GM23338 (cell line): ENCODE results near the gene TMEM145.

ENCODE experiments used
- EZH2phosphoT487 ChIP-seq: fragments of 200-600 bp; sonication (generic); IDR thresholded peaks from one replicate; pipeline ENCODE4 v1.8.1; 2018; ENCODE audit warnings: antibody characterized with exemption; ENCODE audit not compliant: unreplicated experiment
- POLR2AphosphoS5 ChIP-seq: IDR thresholded peaks from 2 replicates; pipeline ENCODE4 v1.6.1; 2016; ENCODE audit warnings: antibody characterized with exemption, low read depth
- ZNF114 ChIP-seq: fragments of 250-450 bp; sonication (Bioruptor Pico); IDR thresholded peaks from 2 replicates; pipeline ENCODE4 v1.5.0; 2020; ENCODE audit warnings: mild to moderate bottlenecking, moderate library complexity
- TF ChIP-seq, protein P1 (sequence below), 2 experiments: fragments of 200-600 bp in 1 of 2; sonication (generic) in 1 of 2; conservative IDR thresholded peaks; 2 replicates each; pipeline versions ENCODE4 v1.5.1 to v1.6.1; 2016 to 2017; ENCODE audit warnings: antibody characterized with exemption in 2 of 2, low read depth in 2 of 2, mild to moderate bottlenecking in 2 of 2, moderate library complexity in 1 of 2
- TF ChIP-seq, protein P2 (sequence below): IDR thresholded peaks from one replicate; pipeline ENCODE4 v1.6.1; 2018; ENCODE audit warnings: antibody characterized with exemption; ENCODE audit not compliant: unreplicated experiment

DNA sequence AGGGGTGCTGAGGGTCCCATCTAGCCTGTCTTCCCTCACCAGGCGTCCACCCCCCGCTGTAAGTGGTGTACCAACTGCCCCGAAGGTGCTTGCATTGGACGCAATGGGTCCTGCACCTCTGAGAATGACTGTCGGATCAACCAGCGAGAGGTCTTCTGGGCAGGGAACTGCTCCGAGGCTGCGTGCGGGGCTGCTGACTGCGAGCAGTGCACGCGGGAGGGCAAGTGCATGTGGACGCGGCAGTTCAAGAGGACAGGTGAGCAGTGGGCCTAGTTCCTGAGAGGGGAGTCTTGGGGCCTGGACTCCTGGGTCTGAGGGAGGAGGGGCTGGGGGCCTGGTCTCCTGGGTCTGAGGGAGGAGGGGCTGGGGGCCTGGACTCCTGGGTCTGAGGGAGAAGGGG, 49.2 kb downstream of the TMEM145 start:
- TF ChIP-seq, protein P1, sequence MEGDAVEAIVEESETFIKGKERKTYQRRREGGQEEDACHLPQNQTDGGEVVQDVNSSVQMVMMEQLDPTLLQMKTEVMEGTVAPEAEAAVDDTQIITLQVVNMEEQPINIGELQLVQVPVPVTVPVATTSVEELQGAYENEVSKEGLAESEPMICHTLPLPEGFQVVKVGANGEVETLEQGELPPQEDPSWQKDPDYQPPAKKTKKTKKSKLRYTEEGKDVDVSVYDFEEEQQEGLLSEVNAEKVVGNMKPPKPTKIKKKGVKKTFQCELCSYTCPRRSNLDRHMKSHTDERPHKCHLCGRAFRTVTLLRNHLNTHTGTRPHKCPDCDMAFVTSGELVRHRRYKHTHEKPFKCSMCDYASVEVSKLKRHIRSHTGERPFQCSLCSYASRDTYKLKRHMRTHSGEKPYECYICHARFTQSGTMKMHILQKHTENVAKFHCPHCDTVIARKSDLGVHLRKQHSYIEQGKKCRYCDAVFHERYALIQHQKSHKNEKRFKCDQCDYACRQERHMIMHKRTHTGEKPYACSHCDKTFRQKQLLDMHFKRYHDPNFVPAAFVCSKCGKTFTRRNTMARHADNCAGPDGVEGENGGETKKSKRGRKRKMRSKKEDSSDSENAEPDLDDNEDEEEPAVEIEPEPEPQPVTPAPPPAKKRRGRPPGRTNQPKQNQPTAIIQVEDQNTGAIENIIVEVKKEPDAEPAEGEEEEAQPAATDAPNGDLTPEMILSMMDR (conservative IDR thresholded peaks at IDR 0.05; ENCODE audit: low read depth in 2 of 2) = no peak
- TF ChIP-seq POLR2AphosphoS5 = no peak
- TF ChIP-seq EZH2phosphoT487 = no peak
- TF ChIP-seq, protein P2, sequence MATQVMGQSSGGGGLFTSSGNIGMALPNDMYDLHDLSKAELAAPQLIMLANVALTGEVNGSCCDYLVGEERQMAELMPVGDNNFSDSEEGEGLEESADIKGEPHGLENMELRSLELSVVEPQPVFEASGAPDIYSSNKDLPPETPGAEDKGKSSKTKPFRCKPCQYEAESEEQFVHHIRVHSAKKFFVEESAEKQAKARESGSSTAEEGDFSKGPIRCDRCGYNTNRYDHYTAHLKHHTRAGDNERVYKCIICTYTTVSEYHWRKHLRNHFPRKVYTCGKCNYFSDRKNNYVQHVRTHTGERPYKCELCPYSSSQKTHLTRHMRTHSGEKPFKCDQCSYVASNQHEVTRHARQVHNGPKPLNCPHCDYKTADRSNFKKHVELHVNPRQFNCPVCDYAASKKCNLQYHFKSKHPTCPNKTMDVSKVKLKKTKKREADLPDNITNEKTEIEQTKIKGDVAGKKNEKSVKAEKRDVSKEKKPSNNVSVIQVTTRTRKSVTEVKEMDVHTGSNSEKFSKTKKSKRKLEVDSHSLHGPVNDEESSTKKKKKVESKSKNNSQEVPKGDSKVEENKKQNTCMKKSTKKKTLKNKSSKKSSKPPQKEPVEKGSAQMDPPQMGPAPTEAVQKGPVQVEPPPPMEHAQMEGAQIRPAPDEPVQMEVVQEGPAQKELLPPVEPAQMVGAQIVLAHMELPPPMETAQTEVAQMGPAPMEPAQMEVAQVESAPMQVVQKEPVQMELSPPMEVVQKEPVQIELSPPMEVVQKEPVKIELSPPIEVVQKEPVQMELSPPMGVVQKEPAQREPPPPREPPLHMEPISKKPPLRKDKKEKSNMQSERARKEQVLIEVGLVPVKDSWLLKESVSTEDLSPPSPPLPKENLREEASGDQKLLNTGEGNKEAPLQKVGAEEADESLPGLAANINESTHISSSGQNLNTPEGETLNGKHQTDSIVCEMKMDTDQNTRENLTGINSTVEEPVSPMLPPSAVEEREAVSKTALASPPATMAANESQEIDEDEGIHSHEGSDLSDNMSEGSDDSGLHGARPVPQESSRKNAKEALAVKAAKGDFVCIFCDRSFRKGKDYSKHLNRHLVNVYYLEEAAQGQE = no peak
- TF ChIP-seq ZNF114 = no peak
